ENCODE results near the gene TGFBR3.

DNA sequence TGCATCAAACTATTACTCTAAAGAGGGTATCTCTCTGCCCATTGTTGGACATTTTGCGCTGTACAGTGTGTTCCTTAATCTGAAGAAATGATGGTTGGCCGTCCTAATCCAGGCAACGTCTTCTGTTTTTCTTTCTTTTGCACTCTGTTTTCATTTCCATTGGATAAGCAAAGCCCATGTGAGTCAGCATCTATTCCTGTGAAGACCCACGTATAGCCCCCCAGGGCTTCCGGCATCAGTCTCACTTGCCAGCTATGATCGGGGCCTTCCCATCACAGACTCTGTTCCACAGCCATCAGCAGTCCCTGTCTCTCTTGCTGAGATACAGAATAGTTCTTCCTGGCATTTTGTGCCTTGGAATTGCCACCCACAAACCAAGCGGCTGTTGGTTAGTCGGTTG lies 34.0 kb upstream of the TGFBR3 start:
- TF ChIP-seq POLR2A (IDR thresholded peaks at IDR 0.05): no peak
- TF ChIP-seq, protein P1, sequence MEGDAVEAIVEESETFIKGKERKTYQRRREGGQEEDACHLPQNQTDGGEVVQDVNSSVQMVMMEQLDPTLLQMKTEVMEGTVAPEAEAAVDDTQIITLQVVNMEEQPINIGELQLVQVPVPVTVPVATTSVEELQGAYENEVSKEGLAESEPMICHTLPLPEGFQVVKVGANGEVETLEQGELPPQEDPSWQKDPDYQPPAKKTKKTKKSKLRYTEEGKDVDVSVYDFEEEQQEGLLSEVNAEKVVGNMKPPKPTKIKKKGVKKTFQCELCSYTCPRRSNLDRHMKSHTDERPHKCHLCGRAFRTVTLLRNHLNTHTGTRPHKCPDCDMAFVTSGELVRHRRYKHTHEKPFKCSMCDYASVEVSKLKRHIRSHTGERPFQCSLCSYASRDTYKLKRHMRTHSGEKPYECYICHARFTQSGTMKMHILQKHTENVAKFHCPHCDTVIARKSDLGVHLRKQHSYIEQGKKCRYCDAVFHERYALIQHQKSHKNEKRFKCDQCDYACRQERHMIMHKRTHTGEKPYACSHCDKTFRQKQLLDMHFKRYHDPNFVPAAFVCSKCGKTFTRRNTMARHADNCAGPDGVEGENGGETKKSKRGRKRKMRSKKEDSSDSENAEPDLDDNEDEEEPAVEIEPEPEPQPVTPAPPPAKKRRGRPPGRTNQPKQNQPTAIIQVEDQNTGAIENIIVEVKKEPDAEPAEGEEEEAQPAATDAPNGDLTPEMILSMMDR (IDR thresholded peaks at IDR 0.05): no peak
- no peak for TF ChIP-seq EP300 (IDR thresholded peaks at IDR 0.05)
